Stimulated activated naive CD4-positive, alpha-beta T cell (primary cell): ENCODE measurements around the gene SMIM29.
"Not testable (repeated sequence)": the region's sequence is repeated elsewhere in the genome, so short reads cannot be mapped to it uniquely, and the experiment has no call there.

Experiments used
- DNase-seq, 6 experiments: peaks; one replicate each; lab custom pipeline; 2025; lab: John Stamatoyannopoulos, UW

SMIM29 gene

DNA sequence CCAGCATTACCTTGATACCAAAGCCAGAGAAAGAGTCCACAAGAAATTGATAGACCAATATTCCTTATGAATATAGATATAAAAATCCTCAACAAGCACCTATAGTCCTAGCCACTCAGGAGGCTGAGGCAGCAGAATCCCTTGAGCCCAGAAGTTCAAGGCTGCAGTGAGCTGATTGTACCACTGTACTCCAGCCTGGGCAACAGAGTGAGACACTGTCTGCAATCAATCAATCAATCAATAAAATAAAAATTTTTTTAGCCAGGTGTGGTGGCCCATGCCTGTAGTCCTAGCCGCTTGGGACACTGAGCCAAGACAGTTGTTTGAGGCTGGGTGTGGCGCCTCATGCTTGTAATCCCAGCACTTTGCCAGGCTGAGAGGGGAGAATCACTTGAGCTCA lies 18.9 kb upstream of the SMIM29 start:
- DNase-seq = no peak

GRCh38 chr6:34263484-34263883 lies 14.7 kb upstream of the SMIM29 start:
- not testable (repeated sequence) for DNase-seq

DNA sequence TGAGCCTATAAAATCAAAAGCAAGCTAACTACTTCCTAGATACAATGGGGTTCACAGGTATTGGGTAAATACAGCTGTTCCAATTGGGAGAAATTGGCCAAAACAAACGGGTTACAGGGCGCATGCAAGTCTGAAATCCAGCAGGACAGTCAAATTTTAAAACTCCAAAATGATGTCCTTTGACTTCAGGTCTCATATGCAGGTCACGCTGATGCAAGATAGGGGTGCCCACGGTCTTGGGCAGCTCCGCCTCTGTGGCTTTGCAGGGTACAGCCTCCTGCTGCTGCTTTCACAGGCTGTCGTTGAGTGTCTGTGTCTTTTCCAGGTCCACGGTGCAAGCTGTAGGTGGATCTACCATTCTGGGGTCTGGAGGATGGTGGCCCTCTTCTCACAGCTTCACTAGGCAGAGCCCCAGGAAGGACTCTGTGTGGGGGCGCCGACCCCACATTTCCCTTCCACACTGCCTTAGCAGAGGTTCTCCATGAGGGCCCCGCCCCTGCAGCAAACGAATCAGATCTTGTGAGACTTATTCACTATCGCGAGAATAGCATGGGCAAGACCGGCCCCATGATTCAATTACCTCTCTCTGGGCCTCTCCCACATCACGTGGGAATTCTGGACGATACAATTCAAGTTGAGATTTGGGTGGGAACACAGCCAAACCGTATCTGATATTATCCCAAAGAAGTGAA lies 11.9 kb upstream of the SMIM29 start:
- no peak for DNase-seq

GRCh38 chr6:34259529-34260069 lies 10.8 kb upstream of the SMIM29 start:
- DNase-seq = no peak

DNA sequence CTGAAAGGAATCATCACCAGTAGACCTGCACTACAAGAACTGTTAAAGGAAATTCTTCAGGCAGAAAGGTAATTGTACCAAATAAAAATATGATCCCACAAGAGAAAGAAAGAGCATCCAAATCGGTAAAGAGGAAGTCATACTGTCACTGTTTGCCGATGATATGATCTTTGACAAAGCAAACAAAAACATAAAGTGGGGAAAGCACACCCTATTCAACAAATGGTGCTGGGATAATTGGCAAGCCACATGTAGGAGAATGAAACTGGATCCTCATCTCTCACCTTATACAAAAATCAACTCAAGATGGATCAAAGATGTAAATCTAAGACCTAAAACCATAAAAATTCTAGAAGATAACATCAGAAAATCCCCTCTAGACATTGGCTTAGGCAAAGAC lies 3.6 kb upstream of the SMIM29 start:
- DNase-seq = not testable (repeated sequence)

GRCh38 chr6:34249469-34250261 lies 859 bp upstream of the SMIM29 start:
- DNase-seq = no peak

DNA sequence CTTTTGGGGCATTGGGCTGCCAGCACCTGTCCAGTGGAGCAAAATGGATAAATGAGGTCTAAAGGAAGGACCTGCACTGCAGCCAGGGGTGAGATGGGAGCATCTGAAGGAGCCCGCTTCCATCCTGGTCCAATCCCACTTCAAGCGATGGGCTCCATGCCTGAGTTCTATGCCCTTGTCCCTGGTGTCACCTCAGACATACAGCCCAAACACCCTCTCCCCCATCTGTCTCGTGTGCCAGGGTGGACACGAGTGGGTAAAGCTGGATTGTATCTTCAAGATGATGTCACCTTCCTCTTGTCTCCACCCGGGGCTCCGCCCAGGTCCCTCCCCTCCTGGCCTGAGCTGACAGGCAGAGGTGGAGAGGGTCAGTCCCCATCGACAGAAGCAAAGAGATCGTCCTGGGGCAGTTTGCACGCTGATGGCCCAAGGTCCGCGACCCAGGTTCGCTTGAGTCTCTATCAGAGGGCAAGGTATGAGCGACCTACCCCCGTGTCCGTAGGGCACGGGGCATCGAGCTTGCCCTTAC lies 544 bp downstream of the SMIM29 start:
- peak in 4 of 6 experiments; percentile 17 to 42 (median 30) for DNase-seq

DNA sequence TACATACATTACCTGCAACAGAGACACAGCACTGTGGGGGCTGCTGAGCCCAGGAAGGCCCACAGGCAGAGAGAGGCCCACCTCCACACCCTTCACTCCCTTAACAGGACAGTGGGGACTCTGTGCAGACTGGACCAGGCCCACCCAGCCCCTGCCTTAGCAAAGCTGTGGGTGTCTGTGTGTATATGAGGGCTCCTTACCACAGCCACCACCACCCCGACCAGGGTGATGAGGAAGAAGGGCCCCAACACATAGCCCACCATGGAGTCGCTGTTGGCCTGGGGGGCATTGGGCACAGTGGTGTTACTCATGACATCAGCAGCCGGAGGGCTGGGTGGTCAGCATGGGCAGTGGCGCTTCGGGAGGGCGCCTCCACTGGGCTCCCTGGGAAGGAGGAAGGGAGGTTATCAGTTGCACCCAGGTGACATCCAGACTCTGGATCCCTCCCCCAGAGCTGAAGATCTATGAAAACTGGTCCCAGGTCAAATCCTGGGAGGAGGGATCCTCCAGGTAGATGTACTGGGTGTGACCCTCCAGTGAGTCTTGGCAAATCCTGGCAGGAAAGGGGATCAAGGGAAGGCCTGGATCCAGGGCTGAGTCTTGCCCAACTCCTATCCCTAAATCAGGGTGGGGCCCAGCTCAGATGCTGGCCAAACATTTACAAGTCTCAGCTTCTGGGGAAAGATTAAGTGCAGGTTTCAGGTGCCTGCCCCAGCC lies 1.2 kb downstream of the SMIM29 start:
- DNase-seq = no peak

- DNase-seq = peak in 5 of 6 experiments; percentile 5 to 31 (median 24)
Measured at GRCh38 chr6:34246563-34247391, 2.0 kb downstream of the SMIM29 start.

DNA sequence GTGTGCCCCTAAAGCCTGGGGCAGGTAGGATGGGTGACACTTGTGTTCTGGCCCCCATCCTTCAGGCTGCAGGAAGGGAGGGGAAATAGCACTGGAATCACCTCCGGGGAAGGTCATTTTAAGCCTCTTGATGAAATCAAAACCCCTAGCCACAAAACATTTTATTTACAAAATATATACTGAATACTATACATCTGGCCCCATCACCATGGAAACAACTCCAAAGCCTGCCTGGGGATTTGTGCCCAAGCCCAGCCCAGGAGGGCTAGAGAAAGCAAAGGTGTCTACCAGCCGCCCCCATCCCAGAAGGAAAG lies 2.6 kb downstream of the SMIM29 start:
- DNase-seq = no peak

DNA sequence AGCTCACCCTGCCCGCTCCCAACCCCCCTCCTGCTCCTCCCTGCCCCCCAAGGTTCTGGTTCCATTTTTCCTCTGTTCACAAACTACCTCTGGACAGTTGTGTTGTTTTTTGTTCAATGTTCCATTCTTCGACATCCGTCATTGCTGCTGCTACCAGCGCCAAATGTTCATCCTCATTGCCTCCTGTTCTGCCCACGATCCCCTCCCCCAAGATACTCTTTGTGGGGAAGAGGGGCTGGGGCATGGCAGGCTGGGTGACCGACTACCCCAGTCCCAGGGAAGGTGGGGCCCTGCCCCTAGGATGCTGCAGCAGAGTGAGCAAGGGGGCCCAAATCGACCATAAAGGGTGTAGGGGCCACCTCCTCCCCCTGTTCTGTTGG lies 3.1 kb downstream of the SMIM29 start:
- not testable (repeated sequence) for DNase-seq

- not testable (repeated sequence) for DNase-seq
Measured at GRCh38 chr6:34245032-34245760, 3.6 kb downstream of the SMIM29 start.

- no peak for DNase-seq
Measured at GRCh38 chr6:34243901-34244884, 4.6 kb downstream of the SMIM29 start.

- DNase-seq = no peak
Measured at GRCh38 chr6:34243131-34243771, 5.6 kb downstream of the SMIM29 start.

GRCh38 chr6:34242252-34243130 lies 6.3 kb downstream of the SMIM29 start:
- no peak for DNase-seq

GRCh38 chr6:34241351-34242215 lies 7.2 kb downstream of the SMIM29 start:
- DNase-seq = no peak
